A549 (cell line): Measurements from ENCODE around the gene MCAT. TPM values are rescaled to one million over a fixed set of nuclear protein-coding genes. Genes with fewer than 3 reads are reported as not detected.

Experiments
- ATAC-seq, 2 experiments: fragments of 200-7000 bp in 1 of 2; fragments of >200 bp in 1 of 2; cut with Nextera tagmentation in 1 of 2; cut with Tn5 transposase in 1 of 2; 3 replicates each; pipeline versions ENCODE4 v1.8.0 to v1.9.1; 2018 to 2020; ENCODE audit warnings: mild to moderate bottlenecking in 1 of 2, moderate library complexity in 1 of 2
- CTCF ChIA-PET: fragments of 300-600 bp; sonication (Branson Sonifier 250); formaldehyde crosslinking; extraction: SDS; loops from one replicate; lab custom pipeline; 2021; ENCODE audit warnings: antibody characterized with exemption, inconsistent platforms; lab: Yijun Ruan, JAX
- POLR2A ChIA-PET: fragments of 350-600 bp; formaldehyde crosslinking; extraction: SDS; loops from one replicate; lab custom pipeline; 2021; ENCODE audit warnings: antibody characterized with exemption, inconsistent platforms; lab: Yijun Ruan, JAX
- DNase-seq, 2 experiments: peaks; one replicate each; pipeline versions ENCODE4 v3.0.0 to v3.0.0-alpha.2; 2011 to 2016; ENCODE audit warnings: low read depth in 1 of 2, low spot score in 1 of 2
- FAIRE-seq: peaks from 2 replicates; lab custom pipeline; 2011; peaks lifted over from hg19 to GRCh38; lab: Jason Lieb, UNC
- H3K27ac ChIP-seq, 2 experiments: fragments of >200 bp; sonication (Bioruptor Twin); formaldehyde crosslinking; 3 replicates each; pipeline ENCODE4 v1.5.1; 2016 to 2017
- H3K4me1 ChIP-seq: fragments of >200 bp; sonication (Bioruptor Twin); formaldehyde crosslinking; 3 replicates; pipeline ENCODE4 v1.6.1; 2016
- H3K4me2 ChIP-seq: fragments of >200 bp; sonication (Bioruptor Twin); formaldehyde crosslinking; 3 replicates; pipeline ENCODE4 v1.6.1; 2016
- H3K4me3 ChIP-seq: fragments of >200 bp; sonication (Bioruptor Twin); formaldehyde crosslinking; 3 replicates; pipeline ENCODE4 v1.5.1; 2016
- H3K9me3 ChIP-seq: fragments of >200 bp; sonication (Bioruptor Twin); formaldehyde crosslinking; 3 replicates; pipeline ENCODE4 v1.6.1; 2016
- ATOH8 ChIP-seq: fragments of 250-450 bp; sonication (Bioruptor Pico); IDR thresholded peaks from 2 replicates; pipeline ENCODE4 v1.5.0; 2020; ENCODE audit warnings: low read depth, mild to moderate bottlenecking, moderate library complexity
- BCL3 ChIP-seq: fragments of >200 bp; sonication (Bioruptor Twin); formaldehyde crosslinking; IDR thresholded peaks from 3 replicates; pipeline ENCODE4 v1.6.1; 2016
- CBX8 ChIP-seq: fragments of 200-600 bp; sonication (generic); IDR thresholded peaks from 2 replicates; pipeline ENCODE4 v1.6.1; 2016
- CEBPB ChIP-seq, 2 experiments: fragments of >200 bp in 1 of 2; sonication (Bioruptor Twin) in 1 of 2; formaldehyde crosslinking in 1 of 2; IDR thresholded peaks; 2 replicates each; pipeline ENCODE4 v1.6.1; 2012 to 2016
- CHD4 ChIP-seq: fragments of 200-600 bp; sonication (generic); IDR thresholded peaks from 2 replicates; pipeline ENCODE4 v1.6.1; 2016; ENCODE audit warnings: antibody characterized with exemption, mild to moderate bottlenecking, borderline replicate concordance
- FOSL2 ChIP-seq, 2 experiments: fragments of 450-650 bp in 1 of 2; fragments of >200 bp in 1 of 2; sonication (Bioruptor Twin) in 1 of 2; formaldehyde crosslinking; IDR thresholded peaks; 2 replicates each; pipeline versions ENCODE4 v1.5.0 to v1.6.1; 2016 to 2020; ENCODE audit warnings: mild to moderate bottlenecking in 1 of 2, moderate library complexity in 1 of 2
- FOXS1 ChIP-seq: fragments of 250-450 bp; sonication (Bioruptor Pico); IDR thresholded peaks from 2 replicates; pipeline ENCODE4 v1.5.0; 2020; ENCODE audit warnings: mild to moderate bottlenecking, moderate library complexity
- GATA3 ChIP-seq: IDR thresholded peaks from 2 replicates; pipeline ENCODE4 v1.6.1; 2012; ENCODE audit warnings: borderline replicate concordance
- HDAC2 ChIP-seq: fragments of 200-600 bp; sonication (generic); IDR thresholded peaks from 2 replicates; pipeline ENCODE4 v1.6.1; 2016
- HMGXB4 ChIP-seq: fragments of 250-450 bp; sonication (Bioruptor Pico); IDR thresholded peaks from 2 replicates; pipeline ENCODE4 v1.5.0; 2021; ENCODE audit warnings: mild to moderate bottlenecking, moderate library complexity, borderline replicate concordance
- JUN ChIP-seq, 2 experiments: fragments of >200 bp; sonication (Bioruptor Twin); formaldehyde crosslinking; IDR thresholded peaks; 2 replicates in 1 of 2; 3 replicates in 1 of 2; pipeline ENCODE4 v1.6.1; 2016 to 2017
- KDM1A ChIP-seq: fragments of 200-600 bp; sonication (generic); IDR thresholded peaks from 2 replicates; pipeline ENCODE4 v1.6.1; 2016; ENCODE audit warnings: low read depth, mild to moderate bottlenecking
- KDM5A ChIP-seq: fragments of 200-600 bp; sonication (generic); IDR thresholded peaks from 2 replicates; pipeline ENCODE4 v1.6.1; 2016; ENCODE audit warnings: antibody characterized with exemption, mild to moderate bottlenecking
- MAX ChIP-seq: IDR thresholded peaks from 2 replicates; pipeline ENCODE4 v1.6.1; 2012
- MAZ ChIP-seq: fragments of 150-350 bp; IDR thresholded peaks from 2 replicates; pipeline ENCODE4 v1.6.1; 2014; ENCODE audit warnings: antibody characterized with exemption, low read depth, low read length, borderline replicate concordance
- MYC ChIP-seq: IDR thresholded peaks from 2 replicates; pipeline ENCODE4 v1.6.1; 2012; ENCODE audit warnings: mild to moderate bottlenecking, inconsistent platforms, low read length, improper control_type of control experiment, borderline replicate concordance
- NR3C1 ChIP-seq: fragments of >200 bp; sonication (Bioruptor Twin); formaldehyde crosslinking; IDR thresholded peaks from 3 replicates; pipeline ENCODE4 v1.6.1; 2017
- PBX3 ChIP-seq: IDR thresholded peaks from 2 replicates; pipeline ENCODE4 v1.6.1; 2012
- PHF8 ChIP-seq: fragments of 200-600 bp; sonication (generic); IDR thresholded peaks from 2 replicates; pipeline ENCODE4 v1.6.1; 2016; ENCODE audit warnings: low read depth, mild to moderate bottlenecking, antibody characterized with exemption, moderate library complexity, borderline replicate concordance
- POLR2A ChIP-seq: IDR thresholded peaks from 2 replicates; pipeline ENCODE4 v1.6.1; 2012; ENCODE audit warnings: mild to moderate bottlenecking, low read length
- RFX5 ChIP-seq: fragments of 450-650 bp; IDR thresholded peaks from 2 replicates; pipeline ENCODE4 v1.7.1; 2014; ENCODE audit warnings: antibody characterized with exemption, mild to moderate bottlenecking, moderate library complexity
- TP53 ChIP-seq: fragments of 250-450 bp; sonication (Bioruptor Pico); IDR thresholded peaks from 2 replicates; pipeline ENCODE4 v1.5.0; 2021; ENCODE audit warnings: mild to moderate bottlenecking, moderate library complexity
- ZFP36 ChIP-seq: fragments of 450-650 bp; IDR thresholded peaks from 2 replicates; pipeline ENCODE4 v1.6.1; 2014; ENCODE audit warnings: borderline replicate concordance; ENCODE audit not compliant: partially characterized antibody
- ZNF302 ChIP-seq: fragments of 250-450 bp; sonication (Bioruptor Pico); IDR thresholded peaks from 2 replicates; pipeline ENCODE4 v1.9.0; 2021; ENCODE audit warnings: inconsistent platforms, mild to moderate bottlenecking, moderate library complexity
- WGBS: methylation state at CpG from one replicate; pipeline ENCODE4 v1.1.6; 2017; ENCODE audit errors: missing lambda C conversion rate; 5-methylcytosine and 5-hydroxymethylcytosine counted together
- polyA minus RNA-seq: library from RNA; depleted of rRNA, polyadenylated mRNA; stranded (reverse); fragments of >200 nt; gene quantifications from 2 replicates; pipeline ENCODE4 v1.2.3, GENCODE V29; 2011; rRNA and poly(A)+ RNA removed
- polyA plus RNA-seq, 4 experiments: library from polyadenylated mRNA; depleted of rRNA in 3 of 4; stranded (reverse); fragments of >200 nt; fragmentation: RNase III in 1 of 4; extraction: RNeasy Plus Mini Kit Qiagen cat#74134 plus additional on column Dnase treatment in 1 of 4; gene quantifications; 2 replicates in 3 of 4; 3 replicates in 1 of 4; pipeline ENCODE4 v1.2.3, GENCODE V29; 2011 to 2017

Gene MCAT
- polyA plus RNA-seq (2011; rRNA removed) (11.8 and 13.4 TPM in 2 replicates), polyA plus RNA-seq (2017; fragmentation: RNase III; extraction: RNeasy Plus Mini Kit Qiagen cat#74134 plus additional on column Dnase treatment) (14.0 to 15.9 TPM (median 15.5 TPM) in 3 replicates), polyA minus RNA-seq (6.6 and 7.0 TPM in 2 replicates)
- 27.2 and 35.6 TPM in 2 replicates for polyA plus RNA-seq (2012; cell fraction: cytosol; rRNA removed)
- 25.4 and 34.3 TPM in 2 replicates for polyA plus RNA-seq (2012; cell fraction: nucleus; rRNA removed)

GRCh38 chr22:43142880-43143562 lies at the start of gene MCAT:
TSS of gene MCAT (minus strand) at chr22:43143398. CDS start at chr22:43143348, 50 bp downstream.
- Histone ChIP-seq H3K27ac (peak within 1 kb of the TSS; percentile 85 to 97), H3K4me2 (peak within 1 kb of the TSS; percentile 78), H3K9me3 (no peaks in the 10 kb centered on the region), H3K4me3 (peak within 1 kb of the TSS; percentile 97), H3K4me1 (peaks cover 6% of the 10 kb centered on the region; the same call in 2 of the 3 replicates)
- CTCF ChIA-PET: no interaction called here
- TF ChIP-seq MYC (peak; percentile 29; the same call in 1 of the 2 replicates), MAZ (no peak), CBX8 (no peak), HDAC2 (no peak), KDM1A (no peak), KDM5A (0 out of 2 replicates have a peak, but pooled peaks have one; percentile 28), POLR2A (peak; percentile 54), ZFP36 (no peak), ZNF302 (no peak), HMGXB4 (CRISPR knock-in tag) (no peak), JUN (IDR thresholded peaks at IDR 0.05) (peak in 1 of 2 experiments; percentile 74; a peak in 2 of 5 replicates), CEBPB (IDR thresholded peaks at IDR 0.05) (no peak), RFX5 (no peak), PHF8 (peak; percentile 39; the same call in 1 of the 2 replicates), GATA3 (no peak), MAX (peak; percentile 79), ATOH8 (CRISPR knock-in tag) (no peak), NR3C1 (no peak), TP53 (CRISPR knock-in tag) (no peak), BCL3 (no peak), FOSL2 (IDR thresholded peaks at IDR 0.05) (no peak), FOSL2 (CRISPR knock-in tag; IDR thresholded peaks at IDR 0.05) (no peak), CHD4 (no peak), PBX3 (no peak), FOXS1 (CRISPR knock-in tag) (no peak)
- peak; percentile 95 to 97 for ATAC-seq
- WGBS: 2% methylated on average over 10 of the region's 83 CpGs
- peak; percentile 65 to 74 for DNase-seq
- FAIRE-seq: no peak
- POLR2A ChIA-PET: interaction anchor here (0.5 kb wide), 1 partner anchor 204 kb away, joined by 5 read pairs; no protein-coding TSS in a partner anchor
